GM12878 (cell line): ENCODE results near the gene PAX5. TPM values are rescaled to one million over a fixed set of nuclear protein-coding genes. Genes with fewer than 3 reads are reported as not detected.

Experiments
- ATAC-seq: fragments of 200-7000 bp; cut with Tn5 transposase; 3 replicates; pipeline ENCODE4 v1.9.1; 2020; ENCODE audit warnings: mild to moderate bottlenecking, moderate library complexity
- BruUV-seq: library from RNA; stranded (reverse); fragments of 400-500 nt; replicated peaks from 2 replicates; lab custom pipeline; 2021; lab: Mats Ljungman, UMichigan
- CTCF ChIA-PET: fragments of 300-600 bp; sonication (Branson Sonifier 250); formaldehyde crosslinking; extraction: SDS; loops from one replicate; lab custom pipeline; 2021; ENCODE audit warnings: inconsistent platforms; lab: Yijun Ruan, JAX
- POLR2A ChIA-PET: fragments of 350-600 bp; formaldehyde crosslinking; extraction: SDS; loops from one replicate; lab custom pipeline; 2021; ENCODE audit warnings: inconsistent platforms; lab: Charles Lee
- RAD21 ChIA-PET: fragments of 300-600 bp; sonication (Branson Sonifier 250); formaldehyde crosslinking; loops from one replicate; lab custom pipeline; 2023; ENCODE audit warnings: antibody characterized with exemption; ENCODE audit not compliant: unreplicated experiment; lab: Charles Lee
- SMC1A ChIA-PET: fragments of 300-600 bp; sonication (Branson Sonifier 250); formaldehyde crosslinking; loops from one replicate; lab custom pipeline; 2023; ENCODE audit not compliant: unreplicated experiment, uncharacterized antibody; lab: Charles Lee
- DNase-seq: peaks from one replicate; pipeline ENCODE4 v3.0.0-alpha.2; 2011; ENCODE audit warnings: low read depth, low spot score
- FAIRE-seq: peaks from 3 replicates; lab custom pipeline; 2011; peaks lifted over from hg19 to GRCh38; lab: Jason Lieb, UNC
- H2AFZ ChIP-seq: 2 replicates; pipeline ENCODE4 v1.6.0; 2011; ENCODE audit warnings: low read depth, low read length, control low read depth; ENCODE audit not compliant: control insufficient read depth
- H3K27ac ChIP-seq: 2 replicates; pipeline ENCODE4 v1.5.1; 2011; ENCODE audit warnings: control low read depth; ENCODE audit not compliant: control insufficient read depth, insufficient read depth
- H3K27me3 ChIP-seq, 2 experiments: replicated peaks in 1 of 2; 2 replicates each; pipeline versions ENCODE4 v1.6.0 to v1.6.1; 2011; ENCODE audit warnings: low read length in 1 of 2; ENCODE audit not compliant: control insufficient read depth in 2 of 2, insufficient read depth in 2 of 2
- H3K36me3 ChIP-seq, 2 experiments: 2 replicates each; pipeline ENCODE4 v1.5.1; 2011; ENCODE audit warnings: low read length in 1 of 2; ENCODE audit not compliant: control insufficient read depth in 2 of 2, insufficient read depth in 2 of 2
- H3K4me1 ChIP-seq: 2 replicates; pipeline ENCODE4 v1.6.1; 2011; ENCODE audit warnings: mild to moderate bottlenecking, low read length, moderate library complexity, mixed read lengths; ENCODE audit not compliant: control insufficient read depth, insufficient read depth
- H3K4me2 ChIP-seq: 2 replicates; pipeline ENCODE4 v1.6.0; 2011; ENCODE audit warnings: control low read depth; ENCODE audit not compliant: control insufficient read depth, insufficient read depth
- H3K4me3 ChIP-seq: fragments of 200-600 bp; sonication (generic); 2 replicates; pipeline ENCODE4 v1.5.1; 2016
- H3K79me2 ChIP-seq: 2 replicates; pipeline ENCODE4 v1.6.0; 2011; ENCODE audit warnings: low read length; ENCODE audit not compliant: control insufficient read depth, insufficient read depth
- H3K9ac ChIP-seq: 2 replicates; pipeline ENCODE4 v1.8.0; 2011; ENCODE audit warnings: low read length, control low read depth, mixed read lengths; ENCODE audit not compliant: control insufficient read depth, insufficient read depth
- H3K9me3 ChIP-seq: replicated peaks from 3 replicates; pipeline ENCODE4 v1.5.1; 2011; ENCODE audit warnings: mild to moderate bottlenecking, low read length; ENCODE audit not compliant: control insufficient read depth, insufficient read depth
- H4K20me1 ChIP-seq: 2 replicates; pipeline ENCODE4 v1.6.0; 2011; ENCODE audit not compliant: control insufficient read depth, insufficient read depth
- BCL11A ChIP-seq: IDR thresholded peaks from 2 replicates; pipeline ENCODE4 v1.6.1; 2011; ENCODE audit warnings: low read depth, low read length
- CREB1 ChIP-seq: IDR thresholded peaks from 2 replicates; pipeline ENCODE4 v1.6.1; 2012; ENCODE audit warnings: low read depth, mild to moderate bottlenecking, inconsistent platforms
- EP300 ChIP-seq, 2 experiments: fragments of 150-350 bp in 1 of 2; IDR thresholded peaks; 2 replicates each; pipeline ENCODE4 v1.6.1; 2011 to 2012; ENCODE audit warnings: low read depth in 2 of 2, low read length in 2 of 2, borderline replicate concordance in 1 of 2, improper control_type of control experiment in 1 of 2, inconsistent platforms in 1 of 2; ENCODE audit not compliant: control insufficient read depth in 1 of 2
- IKZF2 ChIP-seq, 2 experiments: fragments of 450-650 bp; IDR thresholded peaks; 2 replicates each; pipeline ENCODE4 v1.6.1; 2017; ENCODE audit warnings: mild to moderate bottlenecking in 2 of 2, moderate library complexity in 2 of 2
- IRF5 ChIP-seq: fragments of 450-650 bp; IDR thresholded peaks from 2 replicates; pipeline ENCODE4 v1.6.1; 2017; ENCODE audit warnings: borderline replicate concordance
- JUND ChIP-seq: IDR thresholded peaks from 2 replicates; pipeline ENCODE4 v1.6.1; 2012; ENCODE audit warnings: low read depth, mild to moderate bottlenecking, low read length, improper control_type of control experiment, moderate library complexity
- KLF5 ChIP-seq: fragments of 450-650 bp; IDR thresholded peaks from 2 replicates; pipeline ENCODE4 v1.6.1; 2014; ENCODE audit warnings: mild to moderate bottlenecking; ENCODE audit not compliant: partially characterized antibody
- NFYB ChIP-seq: IDR thresholded peaks from 2 replicates; pipeline ENCODE4 v1.6.1; 2011; ENCODE audit warnings: low read depth, mild to moderate bottlenecking, low read length, improper control_type of control experiment, moderate library complexity; ENCODE audit not compliant: insufficient read depth
- RELB ChIP-seq: fragments of 450-650 bp; IDR thresholded peaks from 2 replicates; pipeline ENCODE4 v1.6.1; 2017; ENCODE audit warnings: low read depth, mild to moderate bottlenecking, moderate library complexity
- SMC3 ChIP-seq: IDR thresholded peaks from 2 replicates; pipeline ENCODE4 v1.6.1; 2011; ENCODE audit warnings: low read length, improper control_type of control experiment, borderline replicate concordance
- SPI1 ChIP-seq: IDR thresholded peaks from 2 replicates; pipeline ENCODE4 v1.6.1; 2011; ENCODE audit warnings: low read depth, mild to moderate bottlenecking, low read length, moderate library complexity, borderline replicate concordance; ENCODE audit not compliant: insufficient read depth
- WGBS: methylation state at CpG from one replicate; pipeline ENCODE4 v1.1.6; 2016; ENCODE audit warnings: low lambda C conversion rate; ENCODE audit not compliant: insufficient replicate concordance, insufficient coverage; ENCODE audit errors: missing lambda C conversion rate; 5-methylcytosine and 5-hydroxymethylcytosine counted together
- in situ Hi-C: fragments of 300-500 bp; cut with MboI; formaldehyde crosslinking; loops from 9 replicates; pipeline ENCODE4 v1.14.3; 2018; ENCODE audit warnings: mixed read lengths
- intact Hi-C: fragments of 100-400 bp; cut with micrococcal nuclease; formaldehyde crosslinking; loops from one replicate; pipeline ENCODE4 v1.14.2; 2022; ENCODE audit not compliant: unreplicated experiment
- polyA plus RNA-seq, 11 experiments: library from polyadenylated mRNA; depleted of rRNA in 4 of 11; unstranded in 6 of 11; stranded (reverse) in 5 of 11; fragments of >200 nt; fragmentation: Nextera tagmentation in 4 of 11; fragmentation: Illumina TruSeq in 1 of 11; extraction: Ambion mirVana in 4 of 11; extraction: Trizol in 1 of 11; gene quantifications; 1 replicate in 1 of 11; 2 replicates in 10 of 11; pipeline versions ENCODE4 v1.2.1 to v1.2.3, GENCODE V29; 2011 to 2016; ENCODE audit warnings: inconsistent platforms in 2 of 11, missing spikeins in 2 of 11, low read depth in 1 of 11
- total RNA-seq, 4 experiments: library from RNA; depleted of rRNA in 3 of 4; stranded (reverse); fragments of >200 nt in 3 of 4; fragmentation: Illumina TruSeq in 1 of 4; extraction: Trizol in 1 of 4; gene quantifications; 2 replicates each; pipeline versions ENCODE4 v1.2.1 to v1.2.3, GENCODE V29; 2013 to 2021
- TF ChIP-seq, protein P1 (sequence below): IDR thresholded peaks from 2 replicates; pipeline ENCODE4 v1.6.1; 2011; ENCODE audit warnings: mild to moderate bottlenecking, low read depth, low read length, moderate library complexity; ENCODE audit not compliant: insufficient replicate concordance

Gene PAX5
- total and polyA plus RNA-seq, 10 of the 15 experiments (the other 5 are each of a cell fraction or from before 2014, with no cell fraction given), result 2.2 to 123 (median 31.9) TPM

DNA sequence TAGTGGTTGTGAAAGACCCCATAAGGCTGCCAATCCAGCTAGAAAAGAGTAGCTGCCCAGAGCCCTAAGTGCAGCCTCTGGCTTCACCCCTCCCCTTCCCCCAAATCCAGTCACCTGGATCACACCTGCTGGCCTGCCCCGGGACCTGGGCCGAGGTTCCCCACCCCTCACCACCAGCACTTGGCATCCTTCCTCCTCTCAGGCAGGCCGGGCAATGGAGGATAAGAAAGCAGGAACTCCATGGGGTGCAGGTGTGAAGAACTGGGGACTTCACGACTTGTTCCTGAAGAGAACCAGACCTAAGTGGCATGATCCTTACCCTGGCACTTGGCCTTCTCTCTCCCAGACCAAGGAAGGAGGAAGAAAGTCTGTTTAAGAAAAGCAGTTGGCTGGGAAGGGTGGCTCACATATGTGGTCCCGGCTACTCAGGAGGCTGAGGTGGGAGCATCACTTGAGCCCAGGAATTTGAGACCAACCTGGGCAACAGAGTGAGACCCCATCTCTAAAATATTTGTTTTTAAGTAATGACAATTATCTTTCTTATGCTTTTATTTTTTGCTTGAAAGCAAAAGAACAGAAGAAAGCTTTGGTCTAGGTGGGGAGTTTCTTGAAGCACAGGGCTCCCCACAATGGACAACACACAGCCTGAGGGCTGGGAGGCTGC lies 131.1 kb downstream of the PAX5 start:
- H2AFZ ChIP-seq, result no peak overlapping the region
- H3K27me3 ChIP-seq, result no peaks in the 10 kb centered on the region
- in situ Hi-C loops (no loop called here), intact Hi-C loops (no loop called here)
- H3K4me3 ChIP-seq, result no peak overlapping the region
- SMC1A ChIA-PET, result no interaction called here
- POLR2A ChIA-PET, result no interaction called here
- H3K27ac ChIP-seq, result no peak overlapping the region
- H3K79me2 ChIP-seq, result peaks cover 2% of the 10 kb centered on the region
- H3K9ac ChIP-seq, result no peak overlapping the region
- no peaks in the 10 kb centered on the region for H3K9me3 ChIP-seq
- DNase-seq (no peak), FAIRE-seq (no peak), ATAC-seq (no peak)
- CTCF ChIA-PET, result interaction anchor here (0.8 kb wide), 1 partner anchor 79 kb away, joined by 3 read pairs; no protein-coding TSS in a partner anchor
- H3K36me3 ChIP-seq, result peaks cover 34 to 40% of the 10 kb centered on the region in 2 experiments; a peak in 3 of 4 replicates
- RAD21 ChIA-PET, result no interaction called here
- no peak overlapping the region for H3K4me2 ChIP-seq
- H4K20me1 ChIP-seq, result no peaks in the 10 kb centered on the region
- H3K4me1 ChIP-seq, result peaks cover 14% of the 10 kb centered on the region
- BruUV-seq, result no TSS peak
- 59% methylated on average over 5 of the region's 5 CpGs for WGBS
- TF ChIP-seq SPI1 (no peak), SMC3 (no peak), IRF5 (no peak), CREB1 (no peak), NFYB (no peak), RELB (no peak), IKZF2 (IDR thresholded peaks at IDR 0.05) (no peak), KLF5 (no peak), EP300 (IDR thresholded peaks at IDR 0.05; ENCODE audit: borderline replicate concordance in 1 of 2, control insufficient read depth in 1 of 2, low read depth in 2 of 2, low read length in 2 of 2) (no peak), BCL11A (no peak), JUND (no peak)
- TF ChIP-seq, protein P1, sequence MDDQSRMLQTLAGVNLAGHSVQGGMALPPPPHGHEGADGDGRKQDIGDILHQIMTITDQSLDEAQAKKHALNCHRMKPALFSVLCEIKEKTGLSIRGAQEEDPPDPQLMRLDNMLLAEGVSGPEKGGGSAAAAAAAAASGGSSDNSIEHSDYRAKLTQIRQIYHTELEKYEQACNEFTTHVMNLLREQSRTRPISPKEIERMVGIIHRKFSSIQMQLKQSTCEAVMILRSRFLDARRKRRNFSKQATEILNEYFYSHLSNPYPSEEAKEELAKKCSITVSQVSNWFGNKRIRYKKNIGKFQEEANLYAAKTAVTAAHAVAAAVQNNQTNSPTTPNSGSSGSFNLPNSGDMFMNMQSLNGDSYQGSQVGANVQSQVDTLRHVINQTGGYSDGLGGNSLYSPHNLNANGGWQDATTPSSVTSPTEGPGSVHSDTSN, result no peak
